IMR-90 (cell line): ENCODE measurements around the gene CRLF1. TPM values are rescaled to one million over a fixed set of nuclear protein-coding genes. Genes with fewer than 3 reads are reported as not detected.

Experiments used
- ATAC-seq: fragments of 200-7000 bp; cut with Tn5 transposase; 2 replicates; pipeline ENCODE4 v1.9.1; 2020; ENCODE audit warnings: low read depth, mild to moderate bottlenecking, moderate library complexity
- BruUV-seq: library from RNA; stranded (reverse); fragments of 400-500 nt; replicated peaks from 2 replicates; lab custom pipeline; 2021; lab: Mats Ljungman, UMichigan
- CTCF ChIA-PET: fragments of 300-600 bp; formaldehyde crosslinking; extraction: SDS; loops from one replicate; lab custom pipeline; 2021; ENCODE audit warnings: antibody characterized with exemption; lab: Yijun Ruan, JAX
- POLR2A ChIA-PET: fragments of 300-600 bp; sonication (Branson Sonifier 250); formaldehyde crosslinking; loops from one replicate; lab custom pipeline; 2022; ENCODE audit warnings: antibody characterized with exemption; ENCODE audit not compliant: unreplicated experiment; lab: Charles Lee
- DNase-seq: peaks from one replicate; pipeline ENCODE4 v3.0.0; 2013
- H2AFZ ChIP-seq: replicated peaks from 2 replicates; pipeline ENCODE3; 2013; ENCODE audit warnings: low read length, mild to moderate bottlenecking; ENCODE audit not compliant: poor library complexity
- H2AK5ac ChIP-seq: 2 replicates; pipeline ENCODE4 v1.6.1; 2013; ENCODE audit warnings: low read depth, low read length, inconsistent platforms
- H2AK9ac ChIP-seq: replicated peaks from 2 replicates; pipeline ENCODE3; 2013; ENCODE audit warnings: mild to moderate bottlenecking, low read depth, low read length, moderate library complexity; ENCODE audit not compliant: poor library complexity
- H2BK120ac ChIP-seq: 2 replicates; pipeline ENCODE4 v1.6.1; 2013; ENCODE audit warnings: low read depth, low read length, inconsistent platforms
- H2BK15ac ChIP-seq: 3 replicates; pipeline ENCODE4 v1.6.1; 2013; ENCODE audit warnings: low read depth, low read length, inconsistent platforms
- H2BK20ac ChIP-seq: 2 replicates; pipeline ENCODE4 v1.6.1; 2013; ENCODE audit warnings: low read depth, mild to moderate bottlenecking, inconsistent platforms, low read length, moderate library complexity
- H2BK5ac ChIP-seq: 2 replicates; pipeline ENCODE4 v1.6.1; 2013; ENCODE audit warnings: mild to moderate bottlenecking, low read depth, low read length, inconsistent platforms; ENCODE audit not compliant: poor library complexity, severe bottlenecking
- H3K14ac ChIP-seq: replicated peaks from 2 replicates; pipeline ENCODE4 v1.6.1; 2013; ENCODE audit warnings: low read depth, low read length, inconsistent platforms
- H3K18ac ChIP-seq: 2 replicates; pipeline ENCODE4 v1.6.1; 2013; ENCODE audit warnings: low read depth, low read length, control low read depth
- H3K23ac ChIP-seq: 2 replicates; pipeline ENCODE4 v1.6.1; 2013; ENCODE audit warnings: low read depth, low read length, inconsistent platforms
- H3K27ac ChIP-seq: 2 replicates; pipeline ENCODE4 v1.5.1; 2013; ENCODE audit warnings: mild to moderate bottlenecking, control low read depth, low read length; ENCODE audit not compliant: insufficient read depth
- H3K27me3 ChIP-seq: 2 replicates; pipeline ENCODE4 v1.6.1; 2013; ENCODE audit warnings: low read length; ENCODE audit not compliant: control insufficient read depth, insufficient read depth
- H3K36me3 ChIP-seq: 2 replicates; pipeline ENCODE4 v1.6.1; 2013; ENCODE audit warnings: low read length, mixed read lengths; ENCODE audit not compliant: control insufficient read depth, insufficient read depth
- H3K4ac ChIP-seq: 2 replicates; pipeline ENCODE4 v1.6.1; 2013; ENCODE audit warnings: low read depth, low read length, inconsistent platforms
- H3K4me1 ChIP-seq: 2 replicates; pipeline ENCODE4 v1.6.1; 2013; ENCODE audit warnings: low read length, mixed read lengths; ENCODE audit not compliant: control insufficient read depth, insufficient read depth
- H3K4me2 ChIP-seq: 2 replicates; pipeline ENCODE4 v1.6.1; 2013; ENCODE audit warnings: low read depth, mild to moderate bottlenecking, control low read depth, low read length, moderate library complexity
- H3K4me3 ChIP-seq: 2 replicates; pipeline ENCODE4 v1.5.1; 2013; ENCODE audit warnings: low read depth, mild to moderate bottlenecking, control low read depth, low read length, moderate library complexity; ENCODE audit not compliant: insufficient read depth
- H3K56ac ChIP-seq: 2 replicates; pipeline ENCODE4 v1.6.1; 2013; ENCODE audit warnings: low read length, inconsistent platforms; ENCODE audit not compliant: insufficient read depth; ENCODE audit errors: extremely low read depth
- H3K79me1 ChIP-seq, 2 experiments: 2 replicates each; pipeline ENCODE4 v1.6.1; 2013; ENCODE audit warnings: low read length in 2 of 2, inconsistent platforms in 1 of 2, low read depth in 1 of 2
- H3K9ac ChIP-seq: 2 replicates; pipeline ENCODE4 v1.6.1; 2013; ENCODE audit warnings: low read depth, low read length, control low read depth
- H3K9me1 ChIP-seq: 2 replicates; pipeline ENCODE4 v1.6.1; 2013; ENCODE audit warnings: low read length, inconsistent platforms; ENCODE audit not compliant: insufficient read depth
- H3K9me3 ChIP-seq: 2 replicates; pipeline ENCODE4 v1.6.1; 2013; ENCODE audit warnings: low read length; ENCODE audit not compliant: control insufficient read depth, insufficient read depth
- H4K20me1 ChIP-seq: 2 replicates; pipeline ENCODE4 v1.6.1; 2013; ENCODE audit warnings: low read length, inconsistent platforms; ENCODE audit not compliant: insufficient read depth
- H4K5ac ChIP-seq: 2 replicates; pipeline ENCODE4 v1.6.1; 2013; ENCODE audit warnings: mild to moderate bottlenecking, low read depth, low read length, control low read depth
- H4K8ac ChIP-seq, 2 experiments: 2 replicates each; pipeline ENCODE4 v1.6.1; 2013; ENCODE audit warnings: low read depth in 2 of 2, low read length in 2 of 2, control low read depth in 1 of 2, inconsistent platforms in 1 of 2
- H4K91ac ChIP-seq: 2 replicates; pipeline ENCODE4 v1.6.1; 2013; ENCODE audit warnings: low read depth, low read length, inconsistent platforms; ENCODE audit not compliant: insufficient read depth
- BHLHE40 ChIP-seq: fragments of 150-350 bp; IDR thresholded peaks from 2 replicates; pipeline ENCODE4 v1.6.1; 2016; ENCODE audit warnings: mild to moderate bottlenecking, low read depth, low read length
- CEBPB ChIP-seq: IDR thresholded peaks from 2 replicates; pipeline ENCODE4 v1.6.1; 2012; ENCODE audit warnings: low read depth, low read length, improper control_type of control experiment
- MAFK ChIP-seq: IDR thresholded peaks from 2 replicates; pipeline ENCODE4 v1.6.1; 2012; ENCODE audit warnings: low read depth, low read length, improper control_type of control experiment
- MAZ ChIP-seq: IDR thresholded peaks from 2 replicates; pipeline ENCODE4 v1.6.1; 2012; ENCODE audit warnings: low read depth, mild to moderate bottlenecking, low read length, improper control_type of control experiment, moderate library complexity, borderline replicate concordance
- NFE2L2 ChIP-seq: fragments of 150-350 bp; IDR thresholded peaks from 2 replicates; pipeline ENCODE4 v1.6.1; 2016; ENCODE audit warnings: low read depth, mild to moderate bottlenecking, low read length
- RCOR1 ChIP-seq: IDR thresholded peaks from 2 replicates; pipeline ENCODE4 v1.6.1; 2012; ENCODE audit warnings: mild to moderate bottlenecking, low read length, improper control_type of control experiment; ENCODE audit not compliant: insufficient replicate concordance
- WGBS, 2 experiments: methylation state at CpG; one replicate each; pipeline versions ENCODE4 v1.1.5 to v1.1.7; 2013; ENCODE audit warnings: missing lambda C conversion rate in 2 of 2; ENCODE audit not compliant: insufficient read length in 1 of 2; ENCODE audit errors: extremely low coverage in 2 of 2; 5-methylcytosine and 5-hydroxymethylcytosine counted together
- dilution Hi-C: fragments of 300-500 bp; cut with HindIII; formaldehyde crosslinking; loops from one replicate; pipeline ENCODE4 v1.14.3; 2018; ENCODE audit warnings: low sequenced_read_pairs; ENCODE audit not compliant: unreplicated experiment
- in situ Hi-C: fragments of 300-500 bp; cut with MboI; formaldehyde crosslinking; loops from 3 replicates; pipeline ENCODE4 v1.14.3; 2019; ENCODE audit warnings: low sequenced_read_pairs, inconsistent platforms, mixed read lengths
- intact Hi-C: fragments of 100-400 bp; cut with micrococcal nuclease; formaldehyde crosslinking; loops from 2 replicates; pipeline ENCODE4 v1.10.0; 2022
- polyA plus RNA-seq, 3 experiments: library from polyadenylated mRNA; depleted of rRNA; stranded (reverse); fragments of >200 nt; gene quantifications; 2 replicates each; pipeline ENCODE4 v1.2.3, GENCODE V29; 2012; ENCODE audit warnings: low replicate concordance in 1 of 3
- total RNA-seq: library from RNA; depleted of rRNA; stranded (reverse); fragments of >200 nt; gene quantifications from 2 replicates; pipeline ENCODE4 v1.2.3, GENCODE V29; 2012
- TF ChIP-seq, protein P1 (sequence below): fragments of 150-350 bp; IDR thresholded peaks from 2 replicates; pipeline ENCODE4 v1.6.1; 2017; ENCODE audit warnings: mild to moderate bottlenecking, antibody characterized with exemption, low read length, low read depth
- TF ChIP-seq, protein P2 (sequence below): conservative IDR thresholded peaks from 2 replicates; pipeline ENCODE4 v1.5.1; 2012; ENCODE audit warnings: mild to moderate bottlenecking, low read depth, low read length, improper control_type of control experiment

CRLF1 gene
- total and polyA plus RNA-seq, 2 of the 4 experiments (the other 2 are of a cell fraction), result 0.18 to 3.1 TPM

DNA sequence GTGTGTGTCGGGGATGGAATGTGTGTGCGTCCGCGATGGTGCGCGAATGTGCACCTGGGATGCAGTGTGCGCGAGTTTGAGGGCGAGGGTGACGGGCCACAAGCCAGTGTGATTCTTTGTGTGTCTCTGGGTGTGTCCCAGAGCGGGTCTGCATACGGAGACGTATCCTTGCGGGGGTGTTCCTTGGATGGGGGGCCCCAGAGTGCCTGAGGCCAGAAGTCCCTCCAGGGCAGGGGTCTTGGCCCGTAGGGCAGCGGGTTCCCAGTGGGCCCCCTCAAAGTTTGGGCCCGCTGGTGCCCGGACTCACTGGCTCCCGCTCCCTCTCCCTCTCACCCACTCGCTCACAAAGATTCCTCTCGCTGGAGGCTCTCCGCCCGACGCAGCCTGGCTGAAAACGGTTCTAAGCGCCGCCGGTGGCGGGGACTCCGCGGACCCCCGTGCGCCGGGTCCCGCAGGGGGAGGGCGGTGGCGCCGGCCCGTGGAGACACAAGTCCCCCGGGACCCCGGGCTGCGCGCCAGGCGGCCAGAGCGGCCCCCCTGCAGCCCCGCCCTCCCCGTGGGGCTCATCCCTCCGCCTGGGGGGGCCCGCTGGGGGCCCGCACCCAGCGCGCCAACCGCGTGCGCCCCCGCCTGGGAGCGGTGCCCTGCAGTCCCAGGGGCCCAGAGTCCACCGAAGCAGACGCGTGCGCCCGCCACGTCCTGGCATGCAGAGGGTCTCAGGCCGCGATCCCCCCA is 886 bp downstream of the CRLF1 start:
- WGBS, 2 experiments, result 10% methylated on average over 34 of the region's 65 CpGs; no CpG with 5 or more reads in 1 of the 2 experiments
- intact Hi-C loops, result no loop called here
- ATAC-seq, result no peak

More for the DNA sequence above, 886 bp downstream of the CRLF1 start:
- Histone ChIP-seq H3K18ac (no peak overlapping the region), H2AK9ac (peak overlapping the region; percentile 72), H3K36me3 (no peaks in the 10 kb centered on the region), H3K27me3 (peaks cover 70% of the 10 kb centered on the region), H3K4me1 (peaks cover 5% of the 10 kb centered on the region; the same call in 1 of the 2 replicates), H3K56ac (no peak overlapping the region), H2BK120ac (no peak overlapping the region), H3K79me1 (no peaks in the 10 kb centered on the region), H3K14ac (no peak overlapping the region), H2BK15ac (no peak overlapping the region), H4K8ac (no peak overlapping the region), H2BK20ac (no peak overlapping the region), H2BK5ac (no peak overlapping the region), H2AK5ac (peak overlapping the region; percentile 59; the same call in 1 of the 2 replicates), H3K4me2 (no peak overlapping the region), H3K9me3 (no peaks in the 10 kb centered on the region), H3K9me1 (no peaks in the 10 kb centered on the region), H4K20me1 (peaks cover 8% of the 10 kb centered on the region), H3K9ac (no peak overlapping the region), H4K91ac (no peak overlapping the region), H3K4me3 (no peak overlapping the region), H2AFZ (no peak overlapping the region), H3K27ac (no peak overlapping the region), H3K4ac (no peak overlapping the region), H3K23ac (no peak overlapping the region), H4K5ac (no peak overlapping the region)
- no peak for DNase-seq
- TF ChIP-seq RCOR1, result no peak
- TF ChIP-seq MAFK, result no peak
- TF ChIP-seq, protein P1, sequence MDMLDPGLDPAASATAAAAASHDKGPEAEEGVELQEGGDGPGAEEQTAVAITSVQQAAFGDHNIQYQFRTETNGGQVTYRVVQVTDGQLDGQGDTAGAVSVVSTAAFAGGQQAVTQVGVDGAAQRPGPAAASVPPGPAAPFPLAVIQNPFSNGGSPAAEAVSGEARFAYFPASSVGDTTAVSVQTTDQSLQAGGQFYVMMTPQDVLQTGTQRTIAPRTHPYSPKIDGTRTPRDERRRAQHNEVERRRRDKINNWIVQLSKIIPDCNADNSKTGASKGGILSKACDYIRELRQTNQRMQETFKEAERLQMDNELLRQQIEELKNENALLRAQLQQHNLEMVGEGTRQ, result no peak
- no peak for TF ChIP-seq MAZ
- TF ChIP-seq BHLHE40, result no peak
- no peak for TF ChIP-seq NFE2L2
- TF ChIP-seq, protein P2, sequence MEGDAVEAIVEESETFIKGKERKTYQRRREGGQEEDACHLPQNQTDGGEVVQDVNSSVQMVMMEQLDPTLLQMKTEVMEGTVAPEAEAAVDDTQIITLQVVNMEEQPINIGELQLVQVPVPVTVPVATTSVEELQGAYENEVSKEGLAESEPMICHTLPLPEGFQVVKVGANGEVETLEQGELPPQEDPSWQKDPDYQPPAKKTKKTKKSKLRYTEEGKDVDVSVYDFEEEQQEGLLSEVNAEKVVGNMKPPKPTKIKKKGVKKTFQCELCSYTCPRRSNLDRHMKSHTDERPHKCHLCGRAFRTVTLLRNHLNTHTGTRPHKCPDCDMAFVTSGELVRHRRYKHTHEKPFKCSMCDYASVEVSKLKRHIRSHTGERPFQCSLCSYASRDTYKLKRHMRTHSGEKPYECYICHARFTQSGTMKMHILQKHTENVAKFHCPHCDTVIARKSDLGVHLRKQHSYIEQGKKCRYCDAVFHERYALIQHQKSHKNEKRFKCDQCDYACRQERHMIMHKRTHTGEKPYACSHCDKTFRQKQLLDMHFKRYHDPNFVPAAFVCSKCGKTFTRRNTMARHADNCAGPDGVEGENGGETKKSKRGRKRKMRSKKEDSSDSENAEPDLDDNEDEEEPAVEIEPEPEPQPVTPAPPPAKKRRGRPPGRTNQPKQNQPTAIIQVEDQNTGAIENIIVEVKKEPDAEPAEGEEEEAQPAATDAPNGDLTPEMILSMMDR, result no peak
- no peak for TF ChIP-seq CEBPB
- POLR2A ChIA-PET, result no interaction called here
- dilution Hi-C loops (no loop called here), in situ Hi-C loops (no loop called here)
- BruUV-seq, result no TSS peak
- CTCF ChIA-PET, result no interaction called here
